Stomach (tissue), 4 donors: ENCODE data around the gene ZNF524.
A peak's percentile ranks its signal among the peaks of the same experiment; 100 is the strongest.

Experiments
- CTCF ChIP-seq, 7 experiments: fragments of 450-650 bp in 4 of 7; fragments of 200-600 bp in 3 of 7; sonication (generic) in 3 of 7; IDR thresholded peaks; one replicate each; pipeline ENCODE4 v1.5.1; 2016 to 2019; ENCODE audit warnings: antibody characterized with exemption in 7 of 7, control low read depth in 2 of 7, mild to moderate bottlenecking in 1 of 7
- EP300 ChIP-seq: sonication (generic); formaldehyde crosslinking; IDR thresholded peaks from one replicate; pipeline ENCODE4 v1.6.1; 2017; ENCODE audit warnings: antibody characterized with exemption
- POLR2A ChIP-seq, 4 donors: fragments of 450-650 bp; IDR thresholded peaks; one replicate each; pipeline ENCODE4 v1.6.1; 2016; ENCODE audit warnings: antibody characterized with exemption in 4 of 4, control low read depth in 2 of 4, mild to moderate bottlenecking in 1 of 4, moderate library complexity in 1 of 4
- POLR2AphosphoS5 ChIP-seq, 3 donors: sonication (generic); formaldehyde crosslinking; IDR thresholded peaks; one replicate each; pipeline ENCODE4 v1.6.1; 2016; ENCODE audit warnings: antibody characterized with exemption in 3 of 3

- no peak for TF ChIP-seq CTCF (IDR thresholded peaks at IDR 0.05)
- TF ChIP-seq EP300, result no peak
- TF ChIP-seq POLR2A (IDR thresholded peaks at IDR 0.05), result no peak
- peak; percentile 39 to 85 (median 59) for TF ChIP-seq POLR2AphosphoS5 (IDR thresholded peaks at IDR 0.05)
Observed at GRCh38 chr19:55605207-55605636, 5.1 kb downstream of the ZNF524 start.
